ENCODE results near the gene RAC2. TPM values are rescaled to one million over a fixed set of nuclear protein-coding genes. Genes with fewer than 3 reads are reported as not detected.
"Not testable (repeated sequence)": the region's sequence is repeated elsewhere in the genome, so short reads cannot be mapped to it uniquely, and the experiment has no call there.

The RAC2 gene
- total RNA-seq, 1 donor from 2014 or later, result 13.7 TPM

GRCh38 chr22:37255558-37256006 is 11.5 kb upstream of the RAC2 start:
- DNase-seq (ENCODE audit: low read depth), result no peak

GRCh38 chr22:37254867-37255233 is 10.8 kb upstream of the RAC2 start:
- peak; percentile 19 for DNase-seq (ENCODE audit: low read depth)

GRCh38 chr22:37254209-37254866 is 10.3 kb upstream of the RAC2 start:
- DNase-seq (ENCODE audit: low read depth), result peak; percentile 67

GRCh38 chr22:37253126-37253660 is 9.1 kb upstream of the RAC2 start:
- DNase-seq (ENCODE audit: low read depth), result no peak

GRCh38 chr22:37251836-37252235 is 7.8 kb upstream of the RAC2 start:
- DNase-seq (ENCODE audit: low read depth), result not testable (repeated sequence)

DNA sequence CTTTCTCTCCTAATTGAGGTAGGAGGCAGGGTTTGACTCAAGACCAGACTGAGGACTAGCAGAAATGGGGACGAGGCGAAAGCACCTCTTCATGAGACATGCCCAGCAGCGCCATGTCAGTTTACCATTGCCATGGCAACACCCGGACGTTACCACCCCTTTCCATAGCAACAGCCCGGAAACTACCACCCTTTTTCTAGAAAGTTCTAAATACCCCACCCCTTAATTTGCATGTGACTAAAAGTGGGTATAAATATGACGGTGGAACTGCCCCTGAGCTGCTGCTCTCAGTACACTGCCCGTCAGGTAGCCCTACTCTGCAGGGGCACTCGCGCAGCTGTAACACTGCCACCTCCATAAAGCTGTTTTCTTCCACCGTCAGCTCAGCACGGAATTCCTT is 5.9 kb upstream of the RAC2 start:
- no peak for DNase-seq (ENCODE audit: low read depth)

DNA sequence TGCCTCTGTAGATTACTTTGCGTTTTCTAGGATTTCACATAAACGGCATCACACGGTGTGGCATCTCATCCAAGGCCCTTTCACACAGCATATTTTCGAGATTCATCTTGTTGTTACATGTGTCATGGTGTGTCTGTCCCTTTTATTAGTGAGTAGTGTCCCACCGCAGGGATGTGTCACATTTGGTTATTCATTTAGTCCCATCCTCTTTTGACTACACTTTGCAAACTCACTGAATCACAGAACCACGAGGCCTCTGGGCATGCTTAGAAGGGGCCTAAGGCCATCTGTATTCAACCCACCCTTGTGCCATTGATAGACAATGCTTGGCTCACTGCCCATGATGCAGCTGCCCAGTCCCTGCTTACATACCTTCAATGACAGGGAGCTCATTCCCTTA is 4.2 kb upstream of the RAC2 start:
- no peak for DNase-seq (ENCODE audit: low read depth)

DNA sequence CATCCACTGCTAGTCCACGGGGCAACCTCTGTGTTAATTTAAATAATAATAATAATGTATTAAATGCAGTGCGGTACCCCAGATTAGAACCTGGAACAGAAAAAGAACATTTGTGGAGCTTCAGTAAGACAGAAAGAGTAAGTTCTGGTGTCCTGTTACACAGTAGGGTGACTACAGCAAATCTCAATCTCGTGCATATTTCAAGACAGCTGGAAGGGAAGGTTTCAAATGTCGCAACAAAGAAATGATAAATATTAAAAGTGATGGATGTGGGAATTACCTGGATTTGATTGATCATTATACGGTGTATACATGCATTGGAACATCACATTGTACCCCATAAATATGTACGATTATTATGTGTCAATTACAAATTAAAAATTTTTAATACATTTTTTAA is 1.7 kb upstream of the RAC2 start:
- DNase-seq (ENCODE audit: low read depth), result no peak

- DNase-seq (ENCODE audit: low read depth), result no peak
These were observed 1.1 kb upstream of the RAC2 start for GRCh38 chr22:37244922-37245722.

DNA sequence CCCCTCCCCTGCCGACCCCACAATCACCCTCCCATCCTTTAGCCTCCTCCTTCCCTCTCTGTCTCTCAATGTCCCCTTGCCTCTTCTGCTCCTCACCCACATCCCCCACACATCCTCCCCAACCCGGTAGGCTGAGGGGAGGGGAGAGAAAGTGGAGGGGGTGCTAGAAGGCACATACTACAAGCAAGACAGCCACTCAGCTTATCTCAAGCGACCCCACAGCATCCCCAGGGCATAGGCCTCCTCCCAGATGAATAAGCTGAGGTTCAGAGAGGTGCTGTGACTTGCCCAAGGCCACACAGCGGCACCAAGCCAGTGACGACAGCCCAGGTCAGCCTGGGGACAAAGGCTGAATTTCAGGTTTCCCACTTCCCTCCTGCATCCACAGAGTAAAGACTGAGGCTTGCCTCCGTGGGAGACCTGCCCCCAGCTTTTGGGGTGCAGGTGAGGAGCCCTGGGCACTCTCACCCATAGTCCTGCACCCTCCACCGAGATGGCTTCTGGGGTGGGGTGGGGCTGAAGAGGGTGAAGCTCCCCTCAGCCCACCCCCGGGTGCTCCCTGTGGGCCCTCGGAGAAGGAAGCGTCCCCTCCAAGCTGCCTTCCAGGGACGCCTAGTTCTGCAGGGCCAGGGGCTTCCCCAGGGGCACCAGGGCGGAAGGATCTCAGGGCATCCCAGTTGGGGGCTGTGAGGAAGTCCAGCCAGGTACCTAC is 511 bp downstream of the RAC2 start:
- DNase-seq (ENCODE audit: low read depth), result no peak

GRCh38 chr22:37242395-37242918 is 1.6 kb downstream of the RAC2 start:
- no peak for DNase-seq (ENCODE audit: low read depth)

DNA sequence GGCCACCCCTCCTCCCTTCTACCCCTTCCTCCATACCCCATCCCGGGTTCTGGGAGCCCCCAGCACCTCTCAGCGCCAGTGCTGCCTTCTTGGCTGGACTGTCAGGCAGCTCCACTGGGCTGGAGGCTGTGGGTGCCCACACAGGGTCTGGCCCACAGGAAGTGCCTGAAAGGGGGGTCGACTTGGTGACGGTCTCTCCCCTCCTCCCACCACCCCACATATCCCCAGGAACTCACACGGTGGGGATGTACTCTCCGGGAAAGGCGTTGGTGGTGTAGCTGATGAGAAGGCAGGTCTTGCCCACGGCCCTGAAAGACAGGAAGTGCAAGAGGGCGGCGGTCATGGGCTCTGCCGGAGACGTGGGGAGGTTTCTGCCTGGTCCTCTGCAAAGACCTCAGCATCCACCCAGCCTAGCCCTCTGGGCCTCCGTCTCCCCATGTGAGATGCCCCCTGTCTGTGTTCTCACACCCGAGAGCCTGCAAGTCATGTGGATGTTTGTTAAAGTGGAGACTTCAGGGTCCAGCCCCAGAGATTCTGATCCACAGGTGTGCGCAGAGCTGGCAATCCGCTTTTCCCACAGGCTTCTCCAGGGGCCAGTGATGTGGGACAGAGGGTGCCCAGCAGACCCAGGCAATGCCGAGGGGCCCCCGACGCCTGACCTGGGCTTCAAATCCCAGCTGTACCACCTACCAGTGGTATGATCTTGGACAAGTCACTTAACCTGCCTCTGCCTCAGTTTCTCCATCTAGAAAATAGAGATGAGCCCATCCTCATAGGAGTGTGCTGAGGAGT is 2.5 kb downstream of the RAC2 start:
- DNase-seq (ENCODE audit: low read depth), result no peak

- DNase-seq (ENCODE audit: low read depth), result no peak
These were observed 3.1 kb downstream of the RAC2 start for GRCh38 chr22:37240941-37241320.

GRCh38 chr22:37240240-37240940 is 3.7 kb downstream of the RAC2 start:
- DNase-seq (ENCODE audit: low read depth), result no peak

- DNase-seq (ENCODE audit: low read depth), result no peak
These were observed 4.5 kb downstream of the RAC2 start for GRCh38 chr22:37239336-37240239.

GRCh38 chr22:37237371-37238268 is 6.4 kb downstream of the RAC2 start:
- DNase-seq (ENCODE audit: low read depth), result no peak

DNA sequence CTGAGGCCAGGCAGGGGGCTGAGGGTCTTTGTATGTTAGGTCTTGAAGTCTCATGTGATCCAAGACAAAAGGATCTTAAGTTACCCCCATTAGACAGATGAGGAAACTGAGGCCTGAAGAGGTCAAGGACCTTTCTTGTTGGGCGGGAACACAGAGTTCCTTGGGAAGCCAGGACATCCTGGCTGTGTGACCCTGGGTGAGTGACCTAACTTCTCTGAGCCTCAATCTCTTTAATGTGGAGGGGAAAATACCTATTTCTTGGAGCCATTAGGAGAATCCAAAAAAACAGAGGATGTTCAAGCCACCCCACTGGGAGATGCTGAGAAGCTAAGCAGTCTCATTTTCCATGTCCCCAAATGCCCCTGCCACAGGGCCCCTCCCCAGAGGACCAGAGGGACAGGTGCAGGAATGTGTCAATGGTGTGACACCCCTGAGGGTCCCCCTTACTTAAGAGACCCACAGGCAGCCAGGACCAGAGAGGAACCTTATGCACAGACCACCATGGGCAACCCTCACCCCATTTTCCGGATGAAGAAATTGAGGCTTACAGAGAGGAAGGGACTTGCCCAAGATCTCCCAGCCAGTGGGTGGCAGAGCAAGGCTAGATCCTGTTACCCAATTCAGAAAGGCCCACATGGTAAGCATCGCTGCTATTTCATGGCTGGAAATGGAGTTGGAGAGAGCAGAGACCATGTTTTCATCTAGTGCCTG is 8.0 kb downstream of the RAC2 start:
- DNase-seq (ENCODE audit: low read depth), result no peak

Data from renal cortical epithelial cell (primary cell).